ENCODE data around the gene CACNB4.

DNA sequence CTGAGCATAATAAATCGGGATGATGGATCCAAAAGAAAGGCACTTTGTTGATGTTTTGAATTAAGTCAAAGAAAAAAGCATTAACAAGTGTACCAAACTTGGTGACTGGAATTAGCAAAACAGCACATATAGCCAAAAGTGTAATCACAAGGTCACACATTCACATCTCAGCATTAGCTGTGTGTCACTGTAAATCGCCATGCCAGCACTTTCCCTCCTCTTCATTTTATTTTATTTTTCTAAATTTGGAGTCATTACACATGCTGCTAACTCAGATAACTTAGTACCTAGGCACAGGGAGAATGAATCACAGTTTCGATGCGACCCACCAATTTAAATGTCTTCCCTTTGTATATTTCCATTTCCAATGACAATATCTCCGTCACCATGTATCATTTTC is 111.4 kb downstream of the CACNB4 start:
- TF ChIP-seq TAF1 (IDR thresholded peaks at IDR 0.05; ENCODE audit: borderline replicate concordance, insufficient read depth, low read length) (no peak), POLR2AphosphoS5 (IDR thresholded peaks at IDR 0.05; ENCODE audit: low read depth, low read length) (no peak), SIN3A (IDR thresholded peaks at IDR 0.05; ENCODE audit: borderline replicate concordance, insufficient read depth, low read length) (no peak), FOXP2 (optimal IDR thresholded peaks at IDR 0.05; ENCODE audit: borderline replicate concordance, extremely low read depth, extremely low read length, insufficient read depth) (no peak)
- TF ChIP-seq, protein P1, sequence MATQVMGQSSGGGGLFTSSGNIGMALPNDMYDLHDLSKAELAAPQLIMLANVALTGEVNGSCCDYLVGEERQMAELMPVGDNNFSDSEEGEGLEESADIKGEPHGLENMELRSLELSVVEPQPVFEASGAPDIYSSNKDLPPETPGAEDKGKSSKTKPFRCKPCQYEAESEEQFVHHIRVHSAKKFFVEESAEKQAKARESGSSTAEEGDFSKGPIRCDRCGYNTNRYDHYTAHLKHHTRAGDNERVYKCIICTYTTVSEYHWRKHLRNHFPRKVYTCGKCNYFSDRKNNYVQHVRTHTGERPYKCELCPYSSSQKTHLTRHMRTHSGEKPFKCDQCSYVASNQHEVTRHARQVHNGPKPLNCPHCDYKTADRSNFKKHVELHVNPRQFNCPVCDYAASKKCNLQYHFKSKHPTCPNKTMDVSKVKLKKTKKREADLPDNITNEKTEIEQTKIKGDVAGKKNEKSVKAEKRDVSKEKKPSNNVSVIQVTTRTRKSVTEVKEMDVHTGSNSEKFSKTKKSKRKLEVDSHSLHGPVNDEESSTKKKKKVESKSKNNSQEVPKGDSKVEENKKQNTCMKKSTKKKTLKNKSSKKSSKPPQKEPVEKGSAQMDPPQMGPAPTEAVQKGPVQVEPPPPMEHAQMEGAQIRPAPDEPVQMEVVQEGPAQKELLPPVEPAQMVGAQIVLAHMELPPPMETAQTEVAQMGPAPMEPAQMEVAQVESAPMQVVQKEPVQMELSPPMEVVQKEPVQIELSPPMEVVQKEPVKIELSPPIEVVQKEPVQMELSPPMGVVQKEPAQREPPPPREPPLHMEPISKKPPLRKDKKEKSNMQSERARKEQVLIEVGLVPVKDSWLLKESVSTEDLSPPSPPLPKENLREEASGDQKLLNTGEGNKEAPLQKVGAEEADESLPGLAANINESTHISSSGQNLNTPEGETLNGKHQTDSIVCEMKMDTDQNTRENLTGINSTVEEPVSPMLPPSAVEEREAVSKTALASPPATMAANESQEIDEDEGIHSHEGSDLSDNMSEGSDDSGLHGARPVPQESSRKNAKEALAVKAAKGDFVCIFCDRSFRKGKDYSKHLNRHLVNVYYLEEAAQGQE (IDR thresholded peaks at IDR 0.05; ENCODE audit: insufficient read depth in 1 of 2, low read depth in 2 of 2, low read length in 2 of 2): no peak

Measured in PFSK-1 (cell line).